HG03108 (cell line): ENCODE measurements around the gene PDK2.

Experiments
- ATAC-seq: cut with Tn5 transposase; IDR thresholded peaks from one replicate; pipeline ENCODE4 v1.9.1; 2021; ENCODE audit warnings: moderate library complexity; ENCODE audit not compliant: unreplicated experiment

PDK2 gene

DNA sequence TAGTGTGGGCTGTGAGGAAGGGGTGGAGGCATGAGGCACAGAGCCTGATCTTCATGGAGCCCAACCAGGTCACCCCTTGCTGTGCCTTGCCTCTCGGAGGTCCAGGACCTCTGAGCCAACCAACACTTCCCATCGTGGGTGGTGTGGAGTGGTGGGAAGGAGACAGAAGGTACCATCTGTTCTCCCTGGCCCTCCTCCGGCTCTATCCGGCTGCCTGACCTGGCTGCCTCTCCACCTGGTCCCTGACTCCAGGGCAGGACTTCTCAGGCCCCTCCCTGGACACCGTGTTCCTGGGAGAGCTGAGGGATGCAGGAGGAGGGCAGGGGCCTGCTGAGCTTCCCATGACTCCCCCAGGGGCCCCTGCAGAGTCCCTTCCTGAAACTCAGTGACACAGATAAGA, 3.9 kb downstream of the PDK2 start:
- no peak for ATAC-seq

- ATAC-seq = no peak
Observed at GRCh38 chr17:50100480-50100883, 5.3 kb downstream of the PDK2 start.

GRCh38 chr17:50100921-50101345, 5.8 kb downstream of the PDK2 start:
- ATAC-seq = no peak

DNA sequence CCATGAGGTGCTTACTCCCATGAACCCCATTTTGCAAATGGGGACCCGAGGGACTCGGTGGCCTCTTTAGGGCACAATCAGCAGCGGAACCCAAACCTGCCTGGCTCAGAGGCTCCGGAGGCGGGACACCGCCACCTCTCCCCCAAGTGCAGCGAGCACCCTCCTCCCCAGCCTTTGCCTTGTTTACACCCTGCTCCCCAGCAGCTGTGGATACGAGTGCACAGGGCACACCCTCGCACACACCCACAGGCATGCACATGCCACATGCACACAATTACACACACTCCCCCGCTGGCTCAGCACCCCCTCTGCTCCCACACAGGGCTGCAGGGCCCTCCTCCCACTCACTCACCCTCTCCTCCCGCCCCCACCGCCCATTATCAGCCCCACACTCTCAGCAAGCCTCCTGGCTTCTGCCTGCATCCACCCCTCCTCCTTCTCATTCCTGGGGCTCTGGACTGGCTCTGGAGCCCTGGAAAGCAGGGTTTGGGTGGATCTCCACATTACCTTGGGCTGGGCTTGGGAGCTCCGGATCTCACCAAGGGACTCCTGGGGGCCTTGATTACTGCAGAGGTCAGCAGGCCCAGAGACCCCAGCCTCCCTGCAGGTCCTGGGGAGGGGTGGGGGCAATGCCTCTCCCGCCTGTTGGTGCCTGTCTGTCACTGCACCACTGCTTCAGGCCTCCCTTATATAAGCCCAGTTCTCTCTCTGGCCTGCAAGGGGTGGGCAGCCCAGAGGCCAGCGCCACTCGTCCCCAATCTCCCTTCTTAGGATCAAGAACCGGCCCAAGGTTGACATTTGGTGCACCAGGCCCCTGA, 6.4 kb downstream of the PDK2 start:
- no peak for ATAC-seq

DNA sequence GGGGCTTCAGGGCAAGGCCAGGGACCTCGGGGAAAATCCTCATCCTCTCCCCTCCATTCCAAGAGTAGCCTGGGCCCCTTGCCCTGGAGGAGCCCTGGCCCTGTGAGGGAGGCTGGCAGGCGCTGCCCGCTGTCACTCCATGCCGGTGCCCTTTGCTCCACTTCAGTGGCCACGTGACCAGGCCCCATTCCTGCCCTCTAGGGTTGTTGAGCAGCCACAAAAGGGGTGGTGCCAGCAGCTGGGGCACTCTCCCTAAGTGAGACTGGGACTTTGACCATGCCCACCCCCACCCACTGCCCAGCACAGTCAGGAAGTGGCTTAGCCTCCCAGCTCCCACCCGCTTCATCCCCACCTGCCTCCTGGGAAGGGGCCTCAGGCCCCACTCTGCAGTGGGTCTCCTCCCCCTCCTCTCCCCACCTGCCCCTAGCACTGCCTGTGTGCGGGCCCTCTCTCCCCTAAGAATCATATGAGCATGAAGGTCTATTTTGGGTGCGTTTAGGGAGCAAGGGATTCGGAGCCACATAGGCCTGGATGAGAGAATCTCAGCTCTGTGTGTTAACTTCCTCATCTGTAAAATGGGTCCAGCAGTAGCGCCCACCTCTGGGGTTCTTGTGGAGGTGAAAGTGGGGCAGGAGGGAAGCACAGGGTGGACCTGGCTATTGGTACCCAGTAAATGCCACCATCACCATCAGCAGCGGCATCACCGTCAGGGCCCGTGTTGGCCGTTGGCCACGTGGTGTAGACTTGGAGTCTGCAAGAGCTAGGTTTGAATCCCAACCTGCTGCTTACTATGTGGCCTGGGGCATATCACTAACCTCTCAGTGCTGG, 7.2 kb downstream of the PDK2 start:
- no peak for ATAC-seq

DNA sequence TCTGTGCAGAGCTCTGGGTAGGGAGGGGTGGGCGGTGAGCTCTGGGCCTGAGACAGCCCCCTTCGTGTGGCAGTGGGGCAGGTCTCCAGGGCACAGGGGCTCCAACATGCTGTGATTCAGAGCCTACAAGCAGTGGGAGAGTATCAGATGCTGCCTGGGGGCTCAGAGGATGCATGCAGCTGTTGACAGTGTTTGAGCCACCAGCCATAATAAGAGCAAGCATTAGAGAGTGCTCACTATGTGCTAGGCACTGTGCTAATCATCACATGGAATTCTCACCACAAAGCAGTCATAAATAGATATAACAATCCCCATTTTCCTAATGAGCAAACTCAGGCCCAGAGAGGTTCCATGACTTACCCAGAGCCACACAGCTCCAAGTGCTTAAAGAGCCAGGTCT, 8.1 kb downstream of the PDK2 start:
- no peak for ATAC-seq

DNA sequence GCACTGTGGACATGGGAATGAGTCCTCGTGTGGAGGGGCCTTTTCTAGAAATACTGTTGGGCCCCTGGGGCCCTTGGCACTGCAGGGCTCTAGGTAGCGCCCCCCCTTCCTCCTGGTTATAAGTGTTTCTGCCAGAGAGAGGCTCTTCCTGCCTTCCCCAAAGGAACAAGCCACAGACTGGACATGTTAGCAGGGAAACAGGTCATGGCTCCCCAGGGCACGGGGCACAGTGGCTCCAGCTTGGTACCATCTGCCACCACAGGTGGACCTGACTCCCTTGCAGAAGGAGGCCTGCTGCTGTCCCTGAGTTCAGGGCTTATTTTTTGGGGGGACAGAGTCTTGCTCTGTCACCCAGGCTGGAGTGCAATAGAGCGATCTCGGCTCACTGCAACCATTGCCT, 8.8 kb downstream of the PDK2 start:
- no peak for ATAC-seq

DNA sequence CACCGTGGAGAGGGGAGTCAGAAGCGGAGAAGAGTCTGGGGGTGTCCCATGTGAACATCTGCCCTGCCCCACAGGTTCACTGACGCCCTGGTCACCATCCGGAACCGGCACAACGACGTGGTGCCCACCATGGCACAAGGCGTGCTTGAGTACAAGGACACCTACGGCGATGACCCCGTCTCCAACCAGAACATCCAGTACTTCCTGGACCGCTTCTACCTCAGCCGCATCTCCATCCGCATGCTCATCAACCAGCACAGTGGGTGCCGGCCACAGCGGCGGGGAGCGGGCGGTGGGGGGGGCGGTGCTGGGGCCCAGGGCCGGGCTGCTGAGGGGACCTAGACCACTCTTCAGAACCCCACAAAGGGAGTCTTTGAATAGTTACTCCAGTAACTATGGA, 10.7 kb downstream of the PDK2 start:
- no peak for ATAC-seq

- no peak for ATAC-seq
Observed at GRCh38 chr17:50106393-50107131, 11.4 kb downstream of the PDK2 start.

- no peak for ATAC-seq
Observed at GRCh38 chr17:50107790-50108414, 12.8 kb downstream of the PDK2 start.

DNA sequence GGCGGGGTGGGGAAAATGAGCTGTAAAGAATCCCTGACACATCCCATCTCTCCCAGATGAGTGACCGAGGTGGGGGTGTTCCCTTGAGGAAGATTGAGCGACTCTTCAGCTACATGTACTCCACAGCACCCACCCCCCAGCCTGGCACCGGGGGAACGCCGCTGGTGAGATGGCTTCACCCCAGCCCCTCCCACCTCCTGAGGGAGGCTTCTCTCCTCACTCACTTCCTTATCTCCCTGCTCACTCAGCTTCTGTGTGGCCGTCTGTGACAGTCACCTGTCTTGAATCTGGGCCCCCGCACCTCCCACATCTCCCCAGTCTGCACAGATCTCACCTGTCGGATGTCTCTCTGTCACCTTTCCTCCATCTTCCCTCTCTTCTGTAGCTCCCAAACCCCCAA, 13.4 kb downstream of the PDK2 start:
- no peak for ATAC-seq

- no peak for ATAC-seq
Observed at GRCh38 chr17:50109207-50109606, 14.1 kb downstream of the PDK2 start.

- no peak for ATAC-seq
Observed at GRCh38 chr17:50109785-50110184, 14.6 kb downstream of the PDK2 start.

GRCh38 chr17:50110591-50111349, 15.6 kb downstream of the PDK2 start:
- no peak for ATAC-seq

DNA sequence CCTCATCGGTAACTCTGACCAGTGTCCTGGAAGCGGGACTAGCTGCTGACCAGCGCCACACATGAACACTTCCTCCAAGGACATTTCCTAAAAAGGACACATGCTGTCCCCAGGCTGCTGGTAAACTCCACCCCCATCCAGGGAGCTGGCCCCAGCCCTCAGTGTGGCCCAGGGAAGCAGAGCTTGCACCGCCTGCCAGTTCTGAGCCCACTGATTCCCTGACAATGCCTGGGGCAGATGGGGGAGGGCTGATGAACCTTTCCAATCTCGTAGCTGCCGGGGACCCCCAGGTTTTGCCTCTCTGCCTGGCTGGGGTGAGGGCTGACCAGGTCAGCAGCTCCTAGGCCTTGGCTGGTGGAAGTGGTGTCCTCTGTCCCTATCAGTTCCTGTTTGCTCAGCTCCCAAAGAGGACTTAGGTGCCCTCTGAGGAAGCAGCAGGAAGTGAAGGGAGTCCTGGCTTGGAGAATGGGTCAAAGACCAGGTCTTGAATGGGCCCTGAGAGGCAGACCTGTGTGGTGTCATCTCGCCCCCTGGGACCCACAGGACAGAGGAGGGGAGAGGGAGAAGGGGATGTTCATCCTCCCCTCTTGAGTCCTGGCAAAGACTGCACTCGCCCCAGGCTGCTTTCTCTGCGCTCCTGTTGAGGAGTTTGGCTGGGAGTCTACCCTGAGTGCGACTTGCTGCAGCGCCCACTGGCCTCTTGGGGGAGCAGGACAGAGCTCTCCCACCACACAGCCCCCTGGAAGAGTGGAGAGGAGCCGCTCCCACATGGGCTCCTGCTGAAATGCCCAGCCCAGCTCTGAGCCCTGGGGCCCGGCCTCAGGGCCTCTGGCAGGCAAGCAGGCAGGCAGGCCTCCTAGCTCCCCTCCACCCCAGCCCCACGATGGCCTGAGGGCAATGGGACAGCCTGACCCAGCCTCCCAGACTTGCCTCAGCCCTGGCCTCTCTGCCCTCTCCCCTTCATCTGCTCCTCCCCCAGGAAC, 16.8 kb downstream of the PDK2 start:
- no peak for ATAC-seq

DNA sequence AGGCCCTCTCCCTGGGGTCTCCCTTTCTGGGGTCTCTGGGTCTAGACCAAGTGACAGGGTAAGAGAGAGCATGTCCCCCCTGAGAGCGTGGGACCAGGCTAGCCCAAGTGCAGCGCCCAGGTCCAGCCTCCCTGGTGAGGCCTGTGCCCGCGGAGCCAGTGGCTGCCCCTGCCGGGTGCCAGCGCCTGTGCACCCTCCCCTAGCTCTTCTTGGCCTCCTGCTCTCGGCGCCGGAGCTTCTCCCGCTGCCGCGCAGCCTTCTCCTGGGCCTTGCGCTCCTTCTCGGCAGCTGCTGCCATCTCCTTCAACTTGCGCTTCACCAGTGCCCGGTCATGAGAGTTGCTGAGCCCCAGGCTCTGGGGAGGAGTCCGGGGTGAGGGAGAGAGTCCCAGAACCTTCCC, 17.5 kb downstream of the PDK2 start:
- no peak for ATAC-seq

DNA sequence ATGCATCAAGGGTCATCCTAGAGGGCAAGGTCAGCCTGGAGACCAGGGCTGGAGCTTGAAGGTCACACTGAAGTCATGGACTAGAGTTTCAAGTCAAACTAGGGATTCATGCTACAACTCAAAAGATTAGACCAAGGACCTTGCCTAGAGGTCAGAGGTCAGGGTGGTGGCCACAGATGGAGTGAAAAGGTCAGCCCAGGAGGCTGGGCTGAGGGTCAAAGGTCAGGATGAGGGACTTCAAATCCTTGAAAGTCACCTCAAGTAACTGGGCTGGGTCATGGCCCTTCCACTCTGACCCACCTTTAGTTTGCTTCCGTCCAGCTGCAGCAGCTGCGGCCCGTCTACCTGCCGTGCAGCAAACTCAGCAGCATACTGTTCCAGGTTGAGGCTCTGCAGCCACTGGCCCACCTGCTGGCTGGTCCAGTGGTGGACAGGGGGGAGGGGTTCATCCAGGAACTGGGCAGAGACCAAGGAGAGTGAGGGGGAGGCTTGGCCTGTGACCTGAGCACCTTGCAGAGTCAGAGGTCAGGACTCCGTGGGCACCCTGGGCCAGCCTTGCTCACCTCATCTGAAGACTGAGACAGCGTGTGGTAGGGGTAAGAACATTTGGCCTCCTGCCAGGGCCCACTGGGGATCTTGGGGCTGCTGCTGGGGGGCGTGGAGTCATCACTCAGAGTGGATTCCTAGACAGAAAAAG, 18.6 kb downstream of the PDK2 start:
- ATAC-seq = no peak

GRCh38 chr17:50114401-50114800, 19.2 kb downstream of the PDK2 start:
- no peak for ATAC-seq
